DOHH2 (cell line): Measurements from ENCODE around the gene PPM1F.

Source experiments
- H3F3A ChIP-seq: fragments of 200-600 bp; sonication (generic), shearing (Covaris generic); 2 replicates; pipeline ENCODE4 v1.6.0; 2016; ENCODE audit warnings: antibody characterized with exemption, mild to moderate bottlenecking; ENCODE audit not compliant: control insufficient read depth, insufficient read depth
- H3K27ac ChIP-seq: fragments of 200-600 bp; sonication (generic); 2 replicates; pipeline ENCODE4 v1.5.1; 2014; ENCODE audit warnings: low read depth, mild to moderate bottlenecking, low read length, moderate library complexity
- H3K27me3 ChIP-seq: fragments of 200-600 bp; sonication (generic); 2 replicates; pipeline ENCODE4 v1.6.1; 2014; ENCODE audit warnings: mild to moderate bottlenecking, low read length, mixed read lengths; ENCODE audit not compliant: control insufficient read depth
- H3K36me3 ChIP-seq: fragments of 200-600 bp; sonication (generic); 2 replicates; pipeline ENCODE4 v1.6.1; 2014; ENCODE audit warnings: mild to moderate bottlenecking, low read length, moderate library complexity, mixed read lengths; ENCODE audit not compliant: control insufficient read depth
- H3K4me1 ChIP-seq: fragments of 200-600 bp; sonication (generic); 2 replicates; pipeline ENCODE4 v1.6.1; 2014; ENCODE audit warnings: mild to moderate bottlenecking, low read length, mixed read lengths; ENCODE audit not compliant: control insufficient read depth
- H3K4me2 ChIP-seq: fragments of 200-600 bp; sonication (generic); 2 replicates; pipeline ENCODE4 v1.6.0; 2014; ENCODE audit warnings: mild to moderate bottlenecking, low read length, moderate library complexity
- H3K4me3 ChIP-seq: fragments of 200-600 bp; sonication (generic); 2 replicates; pipeline ENCODE4 v1.5.1; 2014; ENCODE audit warnings: mild to moderate bottlenecking, low read length, mixed read lengths
- H3K79me2 ChIP-seq: fragments of 200-600 bp; sonication (generic); 2 replicates; pipeline ENCODE4 v1.6.1; 2014; ENCODE audit warnings: mild to moderate bottlenecking, low read length, mixed read lengths; ENCODE audit not compliant: control insufficient read depth
- H3K9me2 ChIP-seq: fragments of 200-600 bp; sonication (generic); replicated peaks from 2 replicates; pipeline ENCODE4 v1.6.1; 2014; ENCODE audit warnings: mild to moderate bottlenecking, low read length, mixed read lengths; ENCODE audit not compliant: control insufficient read depth
- H3K9me3 ChIP-seq: fragments of 200-600 bp; sonication (generic); 2 replicates; pipeline ENCODE4 v1.6.1; 2014; ENCODE audit warnings: antibody characterized with exemption, low read length, mixed read lengths; ENCODE audit not compliant: control insufficient read depth, insufficient read depth
- H4K20me1 ChIP-seq: fragments of 200-600 bp; sonication (generic); 2 replicates; pipeline ENCODE4 v1.6.0; 2014; ENCODE audit warnings: low read depth, mild to moderate bottlenecking, antibody characterized with exemption, low read length, moderate library complexity; ENCODE audit not compliant: control insufficient read depth, insufficient read depth
- CTCF ChIP-seq: fragments of 200-600 bp; sonication (generic); IDR thresholded peaks from one replicate; pipeline ENCODE4 v1.5.1; 2014; ENCODE audit warnings: antibody characterized with exemption, mild to moderate bottlenecking, low read depth, low read length; ENCODE audit not compliant: poor library complexity, severe bottlenecking
- EZH2phosphoT487 ChIP-seq: fragments of 200-600 bp; sonication (generic); IDR thresholded peaks from 2 replicates; pipeline ENCODE4 v1.6.1; 2017; ENCODE audit warnings: borderline replicate concordance, mild to moderate bottlenecking, antibody characterized with exemption, low read length, moderate library complexity, mixed read lengths

The PPM1F gene

GRCh38 chr22:21990445-21991303 is 38.0 kb upstream of the PPM1F start:
- no peak overlapping the region for H3K4me2 ChIP-seq
- TF ChIP-seq EZH2phosphoT487 (no peak), CTCF (no peak)
- H3K9me3 ChIP-seq: no peaks in the 10 kb centered on the region
- H3K4me3 ChIP-seq: no peak overlapping the region
- H3K27ac ChIP-seq: no peak overlapping the region
- no peaks in the 10 kb centered on the region for H3K4me1 ChIP-seq
- H4K20me1 ChIP-seq: no peaks in the 10 kb centered on the region
- H3K36me3 ChIP-seq: peaks cover 11% of the 10 kb centered on the region; the same call in 1 of the 2 replicates
- H3F3A ChIP-seq: no peaks in the 10 kb centered on the region; the same call in 1 of the 2 replicates
- H3K9me2 ChIP-seq: no peaks in the 10 kb centered on the region
- no peaks in the 10 kb centered on the region for H3K27me3 ChIP-seq
- no peaks in the 10 kb centered on the region for H3K79me2 ChIP-seq

GRCh38 chr22:21989049-21989448 is 36.4 kb upstream of the PPM1F start:
- peaks cover 10% of the 10 kb centered on the region; the same call in 1 of the 2 replicates for H3K36me3 ChIP-seq
- H3K9me2 ChIP-seq: no peaks in the 10 kb centered on the region
- H3K4me2 ChIP-seq: no peak overlapping the region
- H3K27me3 ChIP-seq: no peaks in the 10 kb centered on the region
- no peak overlapping the region for H3K27ac ChIP-seq
- TF ChIP-seq EZH2phosphoT487 (no peak), CTCF (no peak)
- H3K4me3 ChIP-seq: no peak overlapping the region
- H3K4me1 ChIP-seq: no peaks in the 10 kb centered on the region
- H3K9me3 ChIP-seq: no peaks in the 10 kb centered on the region
- no peaks in the 10 kb centered on the region; the same call in 1 of the 2 replicates for H3F3A ChIP-seq
- H3K79me2 ChIP-seq: no peaks in the 10 kb centered on the region
- H4K20me1 ChIP-seq: no peaks in the 10 kb centered on the region

- Histone ChIP-seq H3K79me2 (peaks cover 27% of the 10 kb centered on the region), H3K4me3 (no peak overlapping the region), H3K36me3 (peaks cover 14% of the 10 kb centered on the region), H3K27me3 (no peaks in the 10 kb centered on the region), H3K9me3 (no peaks in the 10 kb centered on the region), H3K27ac (no peak overlapping the region), H4K20me1 (no peaks in the 10 kb centered on the region), H3K9me2 (no peaks in the 10 kb centered on the region), H3K4me2 (no peak overlapping the region), H3F3A (no peaks in the 10 kb centered on the region; the same call in 1 of the 2 replicates), H3K4me1 (peaks cover 16% of the 10 kb centered on the region)
- TF ChIP-seq CTCF: no peak
- no peak for TF ChIP-seq EZH2phosphoT487
These were observed 32.6 kb upstream of the PPM1F start for GRCh38 chr22:21985214-21985613.
